H4 (cell line): Measurements from ENCODE around the gene NUBP2. TPM values are rescaled to one million over a fixed set of nuclear protein-coding genes. Genes with fewer than 3 reads are reported as not detected.

Experiments
- DNase-seq: peaks from one replicate; pipeline ENCODE4 v3.0.0-alpha.2; 2015; ENCODE audit warnings: low spot score
- total RNA-seq: library from RNA; depleted of rRNA; stranded (reverse); fragments of >200 nt; shearing (Covaris generic); gene quantifications from 2 replicates; pipeline ENCODE4 v1.2.3, GENCODE V29; 2014; rRNA removed

NUBP2 gene
- total RNA-seq, 1 experiment from 2014 or later = 38.9 TPM

GRCh38 chr16:1826691-1827573 is 44.2 kb downstream of the NUBP2 start, which contains the start of the genes FAHD1 and HAGH:
TSS of gene FAHD1 (plus strand) at chr16:1827206. CDS start at chr16:1827239, 33 bp downstream.
TSS of gene HAGH (minus strand) at chr16:1826825. CDS start at chr16:1826787, 38 bp downstream.
- peak; percentile 90 for DNase-seq

- DNase-seq = no peak
These were observed 46.1 kb downstream of the NUBP2 start for GRCh38 chr16:1828645-1829410.

GRCh38 chr16:1830213-1830612 is 47.5 kb downstream of the NUBP2 start:
- no peak for DNase-seq

- no peak for DNase-seq
These were observed 48.7 kb downstream of the NUBP2 start for GRCh38 chr16:1831186-1832075.

- DNase-seq = no peak
These were observed 50.2 kb downstream of the NUBP2 start for GRCh38 chr16:1832838-1833454.

GRCh38 chr16:1834096-1834495 is 51.3 kb downstream of the NUBP2 start:
- DNase-seq = no peak

Other genes with a start within 250 kb of the NUBP2 start
- gene TMEM204, start 249.3 kb upstream of the NUBP2 start, total RNA-seq = not detected in 2 replicates
- gene IFT140, start 170.9 kb upstream of the NUBP2 start, total RNA-seq = 8.4 and 12.2 TPM in 2 replicates
- gene CRAMP1, start 170.6 kb upstream of the NUBP2 start, total RNA-seq = 2.4 and 3.1 TPM in 2 replicates
- gene JPT2, start 104.7 kb upstream of the NUBP2 start, total RNA-seq = 54.4 and 71.2 TPM in 2 replicates
- 2.6 and 4.4 TPM in 2 replicates for gene MAPK8IP3, start 76.8 kb upstream of the NUBP2 start, total RNA-seq
- 0.50 TPM in 1 of 2 replicates, not detected in the other for gene NME3, start 11.4 kb upstream of the NUBP2 start, total RNA-seq
- gene EME2, start 10.2 kb upstream of the NUBP2 start, total RNA-seq = 0.90 and 1.2 TPM in 2 replicates
- 114 and 125 TPM in 2 replicates for gene MRPS34, start 9.8 kb upstream of the NUBP2 start, total RNA-seq
- 20.1 and 23.9 TPM in 2 replicates for gene SPSB3, start 389 bp upstream of the NUBP2 start, total RNA-seq
- not detected in 2 replicates for gene IGFALS, start 10.7 kb downstream of the NUBP2 start, total RNA-seq
- 18.4 and 31.3 TPM in 2 replicates for gene HAGH, start 43.9 kb downstream of the NUBP2 start, total RNA-seq
- gene FAHD1, start 44.2 kb downstream of the NUBP2 start, total RNA-seq = 23.8 and 27.6 TPM in 2 replicates
- gene MEIOB, start 89.2 kb downstream of the NUBP2 start, total RNA-seq = 2.8 and 9.0 TPM in 2 replicates
- gene HS3ST6, start 135.5 kb downstream of the NUBP2 start, total RNA-seq = not detected in 2 replicates
- gene MSRB1, start 160.2 kb downstream of the NUBP2 start, total RNA-seq = 25.3 and 32.7 TPM in 2 replicates
- not detected in 2 replicates for gene RPL3L, start 171.7 kb downstream of the NUBP2 start, total RNA-seq
- 360 and 447 TPM in 2 replicates for gene NDUFB10, start 176.6 kb downstream of the NUBP2 start, total RNA-seq
- 2,920 and 3,088 TPM in 2 replicates for gene RPS2, start 181.9 kb downstream of the NUBP2 start, total RNA-seq
- gene RNF151, start 183.9 kb downstream of the NUBP2 start, total RNA-seq = not detected in 2 replicates
- 50.8 and 55.9 TPM in 2 replicates for gene TBL3, start 189.1 kb downstream of the NUBP2 start, total RNA-seq
- gene NOXO1, start 198.5 kb downstream of the NUBP2 start, total RNA-seq = not detected in 2 replicates
- 13.4 and 15.1 TPM in 2 replicates for gene GFER, start 201.2 kb downstream of the NUBP2 start, total RNA-seq
- 3.4 and 7.7 TPM in 2 replicates for gene SYNGR3, start 207.0 kb downstream of the NUBP2 start, total RNA-seq
- gene ZNF598, start 226.9 kb downstream of the NUBP2 start, total RNA-seq = 5.5 and 10.4 TPM in 2 replicates
- gene NPW, start 236.8 kb downstream of the NUBP2 start, total RNA-seq = 2.7 TPM in 1 of 2 replicates, not detected in the other
- 33.1 and 33.7 TPM in 2 replicates for gene NHERF2, start 243.9 kb downstream of the NUBP2 start, total RNA-seq